HepG2 (cell line): ENCODE data around the gene C3orf38. TPM values are rescaled to one million over a fixed set of nuclear protein-coding genes. Genes with fewer than 3 reads are reported as not detected.
A peak's percentile ranks its signal among the peaks of the same experiment; 100 is the strongest.

Experiments
- ATAD3A ChIP-seq: sonication (generic); formaldehyde crosslinking; IDR thresholded peaks from 2 replicates; pipeline ENCODE4 v1.4.0; 2020; ENCODE audit warnings: missing genetic modification reagents
- CHCHD3 ChIP-seq: sonication (generic); formaldehyde crosslinking; IDR thresholded peaks from 2 replicates; pipeline ENCODE4 v1.8.0; 2022; ENCODE audit warnings: mild to moderate bottlenecking, missing genetic modification reagents, moderate library complexity
- EZH2 ChIP-seq: conservative IDR thresholded peaks from 2 replicates; pipeline ENCODE4 v1.6.1; 2012; ENCODE audit warnings: mild to moderate bottlenecking, low read depth, low read length, moderate library complexity
- FOXM1 ChIP-seq: sonication (generic); formaldehyde crosslinking; IDR thresholded peaks from 2 replicates; pipeline ENCODE4 v1.5.0; 2020; ENCODE audit warnings: missing genetic modification reagents
- HHEX ChIP-seq: IDR thresholded peaks from 2 replicates; pipeline ENCODE4 v1.6.1; 2016; ENCODE audit warnings: control low read depth
- ISX ChIP-seq: sonication (generic); formaldehyde crosslinking; conservative IDR thresholded peaks from 2 replicates; pipeline ENCODE4 v1.5.0; 2020; ENCODE audit warnings: missing genetic modification reagents
- NFKB2 ChIP-seq: sonication (generic); formaldehyde crosslinking; IDR thresholded peaks from 2 replicates; pipeline ENCODE4 v1.4.0; 2020; ENCODE audit warnings: missing genetic modification reagents, borderline replicate concordance
- POLR2G ChIP-seq: fragments of 200-400 bp; formaldehyde crosslinking; IDR thresholded peaks from 2 replicates; pipeline ENCODE4 v1.6.1; 2018; ENCODE audit warnings: mild to moderate bottlenecking, low read depth, low read length, moderate library complexity
- RFX1 ChIP-seq: fragments of 450-650 bp; IDR thresholded peaks from 2 replicates; pipeline ENCODE4 v1.6.1; 2017
- SALL2 ChIP-seq: sonication (generic); formaldehyde crosslinking; IDR thresholded peaks from 2 replicates; pipeline ENCODE4 v1.8.1; 2023; ENCODE audit warnings: mild to moderate bottlenecking, missing genetic modification reagents, inconsistent platforms
- SP1 ChIP-seq, 2 experiments: fragments of 450-650 bp in 1 of 2; sonication (generic) in 1 of 2; formaldehyde crosslinking in 1 of 2; IDR thresholded peaks; 2 replicates each; pipeline versions ENCODE4 v1.4.0 to v1.6.1; 2016 to 2020; ENCODE audit warnings: missing genetic modification reagents in 1 of 2
- WIZ ChIP-seq: sonication (generic); formaldehyde crosslinking; IDR thresholded peaks from 2 replicates; pipeline ENCODE4 v1.5.1; 2020; ENCODE audit warnings: mild to moderate bottlenecking, missing genetic modification reagents
- ZMYM2 ChIP-seq: sonication (generic); formaldehyde crosslinking; IDR thresholded peaks from 2 replicates; pipeline ENCODE4 v1.8.0; 2022; ENCODE audit warnings: mild to moderate bottlenecking, missing genetic modification reagents
- ZNF20 ChIP-seq: sonication (generic); formaldehyde crosslinking; IDR thresholded peaks from 2 replicates; pipeline ENCODE4 v1.4.0; 2020; ENCODE audit warnings: mild to moderate bottlenecking, moderate library complexity, missing genetic modification reagents
- ZNF577 ChIP-seq: sonication (generic); formaldehyde crosslinking; IDR thresholded peaks from 2 replicates; pipeline ENCODE4 v1.4.0; 2020; ENCODE audit warnings: mild to moderate bottlenecking, low read depth, missing genetic modification reagents, borderline replicate concordance
- ZNF788 ChIP-seq: sonication (generic); formaldehyde crosslinking; IDR thresholded peaks from 2 replicates; pipeline ENCODE4 v1.5.0; 2020; ENCODE audit warnings: mild to moderate bottlenecking, missing genetic modification reagents, borderline replicate concordance
- polyA plus RNA-seq, 8 experiments: library from polyadenylated mRNA; depleted of rRNA in 3 of 8; stranded (reverse) in 7 of 8; unstranded in 1 of 8; fragments of >200 nt; fragmentation: Illumina TruSeq in 4 of 8; extraction: Trizol in 4 of 8; gene quantifications; 2 replicates each; pipeline versions ENCODE4 v1.2.1 to v1.2.3, GENCODE V29; 2011 to 2016; ENCODE audit warnings: low read depth in 4 of 8, missing spikeins in 1 of 8, mixed read lengths in 1 of 8; ENCODE audit not compliant: insufficient read depth in 1 of 8
- total RNA-seq, 5 experiments: library from RNA; depleted of rRNA; stranded (reverse); fragments of >200 nt; fragmentation: Illumina TruSeq; extraction: Trizol; gene quantifications; 2 replicates each; pipeline ENCODE4 v1.2.3, GENCODE V29; 2016; ENCODE audit warnings: low read depth in 1 of 5
- TF ChIP-seq, protein P1 (sequence below): sonication (generic); formaldehyde crosslinking; conservative IDR thresholded peaks from 2 replicates; pipeline ENCODE4 v1.8.0; 2022; ENCODE audit warnings: mild to moderate bottlenecking, moderate library complexity, missing genetic modification reagents
- TF ChIP-seq, protein P2 (sequence below): sonication (generic); formaldehyde crosslinking; IDR thresholded peaks from 2 replicates; pipeline ENCODE4 v1.4.0; 2020; ENCODE audit warnings: low read depth, mild to moderate bottlenecking, missing genetic modification reagents
- TF ChIP-seq, protein P3 (sequence below): sonication (generic); formaldehyde crosslinking; conservative IDR thresholded peaks from 2 replicates; pipeline ENCODE4 v1.8.0; 2022; ENCODE audit warnings: missing genetic modification reagents
- TF ChIP-seq, protein P4 (sequence below), 2 experiments: sonication (generic) in 1 of 2; formaldehyde crosslinking in 1 of 2; IDR thresholded peaks; 2 replicates each; pipeline versions ENCODE4 v1.5.1 to v1.6.1; 2011 to 2020; ENCODE audit warnings: borderline replicate concordance in 1 of 2, low read depth in 1 of 2, low read length in 1 of 2, mild to moderate bottlenecking in 1 of 2, missing genetic modification reagents in 1 of 2, moderate library complexity in 1 of 2

The C3orf38 gene
- total and polyA plus RNA-seq, 2 of the 13 experiments (the other 11 are each of a cell fraction or from before 2014, with no cell fraction given), result 6.0 to 17.5 TPM

DNA sequence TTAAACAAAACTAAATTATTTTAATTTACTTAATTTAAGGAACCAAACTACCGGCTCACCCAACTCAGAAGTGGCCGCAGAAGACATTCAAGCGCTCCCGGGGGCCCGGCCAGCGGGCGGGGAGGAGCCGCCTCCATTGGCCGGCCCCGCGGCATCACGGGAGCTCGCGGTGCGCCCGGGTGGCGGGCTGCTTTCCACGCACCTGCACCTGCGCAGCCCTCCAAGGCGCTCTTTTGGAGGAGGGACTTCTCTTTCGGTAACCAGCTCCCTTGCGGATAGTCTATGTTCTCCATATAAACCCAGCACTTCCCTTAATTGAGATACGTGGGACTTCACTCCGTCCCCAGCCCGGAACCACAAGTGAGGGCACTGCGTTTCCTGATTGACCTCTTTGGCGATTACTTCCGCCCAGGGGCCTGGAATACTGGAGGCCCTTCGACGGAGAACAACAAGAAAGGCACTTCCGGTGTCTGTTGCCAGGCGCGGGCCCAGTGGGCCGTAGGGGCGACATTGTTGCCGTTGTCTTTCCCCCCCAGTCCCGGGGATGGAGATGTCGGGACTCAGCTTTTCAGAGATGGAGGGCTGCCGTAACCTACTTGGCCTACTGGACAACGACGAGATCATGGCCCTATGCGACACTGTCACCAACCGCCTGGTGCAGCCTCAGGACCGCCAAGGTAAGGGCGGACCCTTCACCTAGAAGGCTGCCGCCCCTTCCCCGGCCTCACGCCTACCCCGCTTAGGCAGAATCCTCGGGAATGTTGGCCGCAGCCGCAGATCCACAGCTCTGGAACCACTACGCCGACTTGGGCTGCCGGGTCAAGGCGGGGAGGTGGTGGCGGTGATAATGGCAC is at the start of gene C3orf38 (continued):
- TF ChIP-seq, protein P1, sequence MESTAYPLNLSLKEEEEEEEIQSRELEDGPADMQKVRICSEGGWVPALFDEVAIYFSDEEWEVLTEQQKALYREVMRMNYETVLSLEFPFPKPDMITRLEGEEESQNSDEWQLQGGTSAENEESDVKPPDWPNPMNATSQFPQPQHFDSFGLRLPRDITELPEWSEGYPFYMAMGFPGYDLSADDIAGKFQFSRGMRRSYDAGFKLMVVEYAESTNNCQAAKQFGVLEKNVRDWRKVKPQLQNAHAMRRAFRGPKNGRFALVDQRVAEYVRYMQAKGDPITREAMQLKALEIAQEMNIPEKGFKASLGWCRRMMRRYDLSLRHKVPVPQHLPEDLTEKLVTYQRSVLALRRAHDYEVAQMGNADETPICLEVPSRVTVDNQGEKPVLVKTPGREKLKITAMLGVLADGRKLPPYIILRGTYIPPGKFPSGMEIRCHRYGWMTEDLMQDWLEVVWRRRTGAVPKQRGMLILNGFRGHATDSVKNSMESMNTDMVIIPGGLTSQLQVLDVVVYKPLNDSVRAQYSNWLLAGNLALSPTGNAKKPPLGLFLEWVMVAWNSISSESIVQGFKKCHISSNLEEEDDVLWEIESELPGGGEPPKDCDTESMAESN (CRISPR knock-in tag), result no peak; the same call in 1 of the 2 replicates
- peak; percentile 41; the same call in 1 of the 2 replicates for TF ChIP-seq NFKB2 (CRISPR knock-in tag)
- TF ChIP-seq, protein P2, sequence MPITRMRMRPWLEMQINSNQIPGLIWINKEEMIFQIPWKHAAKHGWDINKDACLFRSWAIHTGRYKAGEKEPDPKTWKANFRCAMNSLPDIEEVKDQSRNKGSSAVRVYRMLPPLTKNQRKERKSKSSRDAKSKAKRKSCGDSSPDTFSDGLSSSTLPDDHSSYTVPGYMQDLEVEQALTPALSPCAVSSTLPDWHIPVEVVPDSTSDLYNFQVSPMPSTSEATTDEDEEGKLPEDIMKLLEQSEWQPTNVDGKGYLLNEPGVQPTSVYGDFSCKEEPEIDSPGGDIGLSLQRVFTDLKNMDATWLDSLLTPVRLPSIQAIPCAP (CRISPR knock-in tag), result 0 out of 2 replicates have a peak, but pooled peaks have one; percentile 69
- TF ChIP-seq ZNF788 (CRISPR knock-in tag), result peak; percentile 77; the same call in 1 of the 2 replicates
- TF ChIP-seq SALL2 (CRISPR knock-in tag), result no peak; the same call in 1 of the 2 replicates
- no peak for TF ChIP-seq ZNF20
- TF ChIP-seq, protein P3, sequence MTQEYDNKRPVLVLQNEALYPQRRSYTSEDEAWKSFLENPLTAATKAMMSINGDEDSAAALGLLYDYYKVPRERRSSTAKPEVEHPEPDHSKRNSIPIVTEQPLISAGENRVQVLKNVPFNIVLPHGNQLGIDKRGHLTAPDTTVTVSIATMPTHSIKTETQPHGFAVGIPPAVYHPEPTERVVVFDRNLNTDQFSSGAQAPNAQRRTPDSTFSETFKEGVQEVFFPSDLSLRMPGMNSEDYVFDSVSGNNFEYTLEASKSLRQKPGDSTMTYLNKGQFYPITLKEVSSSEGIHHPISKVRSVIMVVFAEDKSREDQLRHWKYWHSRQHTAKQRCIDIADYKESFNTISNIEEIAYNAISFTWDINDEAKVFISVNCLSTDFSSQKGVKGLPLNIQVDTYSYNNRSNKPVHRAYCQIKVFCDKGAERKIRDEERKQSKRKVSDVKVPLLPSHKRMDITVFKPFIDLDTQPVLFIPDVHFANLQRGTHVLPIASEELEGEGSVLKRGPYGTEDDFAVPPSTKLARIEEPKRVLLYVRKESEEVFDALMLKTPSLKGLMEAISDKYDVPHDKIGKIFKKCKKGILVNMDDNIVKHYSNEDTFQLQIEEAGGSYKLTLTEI, result no peak
- TF ChIP-seq ZMYM2 (CRISPR knock-in tag), result no peak
- no peak for TF ChIP-seq FOXM1 (CRISPR knock-in tag)
- TF ChIP-seq ATAD3A (CRISPR knock-in tag), result no peak
- TF ChIP-seq, protein P4, sequence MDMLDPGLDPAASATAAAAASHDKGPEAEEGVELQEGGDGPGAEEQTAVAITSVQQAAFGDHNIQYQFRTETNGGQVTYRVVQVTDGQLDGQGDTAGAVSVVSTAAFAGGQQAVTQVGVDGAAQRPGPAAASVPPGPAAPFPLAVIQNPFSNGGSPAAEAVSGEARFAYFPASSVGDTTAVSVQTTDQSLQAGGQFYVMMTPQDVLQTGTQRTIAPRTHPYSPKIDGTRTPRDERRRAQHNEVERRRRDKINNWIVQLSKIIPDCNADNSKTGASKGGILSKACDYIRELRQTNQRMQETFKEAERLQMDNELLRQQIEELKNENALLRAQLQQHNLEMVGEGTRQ (IDR thresholded peaks at IDR 0.05; ENCODE audit: low read depth, low read length), result no peak
- TF ChIP-seq, protein P4 (CRISPR knock-in tag; IDR thresholded peaks at IDR 0.05; ENCODE audit: borderline replicate concordance), result no peak; the same call in 1 of the 2 replicates
- TF ChIP-seq SP1 (IDR thresholded peaks at IDR 0.05), result no peak
- TF ChIP-seq SP1 (CRISPR knock-in tag; IDR thresholded peaks at IDR 0.05), result peak; percentile 64
- TF ChIP-seq EZH2, result no peak
- peak; percentile 85; the same call in 1 of the 2 replicates for TF ChIP-seq WIZ (CRISPR knock-in tag)
- 0 out of 2 replicates have a peak, but pooled peaks have one; percentile 42 for TF ChIP-seq ZNF577 (CRISPR knock-in tag)
- TF ChIP-seq HHEX (CRISPR knock-in tag), result peak; percentile 78
- no peak for TF ChIP-seq ISX (CRISPR knock-in tag)
- TF ChIP-seq POLR2G, result peak; percentile 88
- TF ChIP-seq CHCHD3 (CRISPR knock-in tag), result 0 out of 2 replicates have a peak, but pooled peaks have one; percentile 62
- TF ChIP-seq RFX1, result peak; percentile 17; the same call in 1 of the 2 replicates
